Measurements from ENCODE around the gene SCUBE1.

The SCUBE1 gene

DNA sequence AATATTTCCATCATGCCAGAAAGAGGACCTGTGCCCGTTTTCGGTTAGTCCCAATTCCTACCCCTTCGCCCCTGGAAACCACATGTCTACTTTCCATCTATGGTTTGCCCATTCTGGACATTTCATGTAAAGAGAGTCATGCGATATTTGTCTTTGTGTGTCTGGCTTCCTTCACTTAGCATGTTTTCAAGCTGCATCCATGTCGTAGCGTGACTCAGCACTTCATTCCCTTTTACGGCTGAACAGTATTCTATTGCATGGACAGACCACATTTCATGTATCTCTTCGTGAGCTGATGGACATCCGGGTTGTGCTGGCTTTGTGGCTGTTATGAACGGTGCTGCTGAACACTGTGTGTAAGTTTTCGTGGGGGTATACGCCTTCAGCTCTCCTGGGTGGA, 43.4 kb downstream of the SCUBE1 start:
- no peak for TF ChIP-seq CTCF (IDR thresholded peaks at IDR 0.05; ENCODE audit: insufficient read depth, low read depth, low read length, missing control alignments)
- DNase-seq (ENCODE audit: low read depth), result no peak
- no peak overlapping the region for H3K4me3 ChIP-seq (ENCODE audit: low read depth, low read length)

- DNase-seq (ENCODE audit: low read depth), result no peak
- H3K4me3 ChIP-seq (ENCODE audit: low read depth, low read length), result no peak overlapping the region
- TF ChIP-seq CTCF (IDR thresholded peaks at IDR 0.05; ENCODE audit: insufficient read depth, low read depth, low read length, missing control alignments), result no peak
These were observed 44.9 kb downstream of the SCUBE1 start for GRCh38 chr22:43298062-43298801.

GRCh38 chr22:43297270-43298061, 45.7 kb downstream of the SCUBE1 start:
- no peak overlapping the region for H3K4me3 ChIP-seq (ENCODE audit: low read depth, low read length)
- DNase-seq (ENCODE audit: low read depth), result no peak
- no peak for TF ChIP-seq CTCF (IDR thresholded peaks at IDR 0.05; ENCODE audit: insufficient read depth, low read depth, low read length, missing control alignments)

DNA sequence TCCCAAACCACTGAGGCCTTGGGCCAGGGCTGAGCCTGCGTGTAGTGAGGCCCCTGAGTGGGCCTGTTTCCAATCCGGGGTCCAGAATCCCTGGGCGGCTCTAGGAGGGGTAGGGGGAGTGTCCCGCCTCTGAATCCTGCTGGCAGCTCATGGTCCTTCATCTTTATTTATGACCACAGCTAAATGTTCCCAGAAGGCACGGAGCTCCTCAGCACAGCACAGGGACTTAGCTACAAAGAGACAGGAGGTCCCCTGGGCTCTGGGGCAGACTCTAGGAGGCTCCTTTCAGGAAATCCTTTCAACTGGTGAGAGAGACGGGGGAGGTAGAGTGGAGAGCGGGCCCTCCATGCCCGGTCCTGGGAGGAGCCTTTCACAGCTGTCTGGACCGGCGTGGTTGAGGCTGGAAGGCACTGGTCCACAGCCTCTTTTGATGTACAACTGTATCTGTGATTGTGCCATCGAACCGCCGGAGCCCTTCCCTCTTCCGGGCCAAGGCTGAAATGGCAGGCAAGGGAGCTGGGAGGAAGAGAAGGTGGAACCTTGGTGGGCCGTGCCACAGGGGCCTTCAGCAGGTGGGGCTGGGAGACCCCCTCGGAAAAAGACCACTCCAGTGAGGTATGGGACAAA, 46.8 kb downstream of the SCUBE1 start:
- TF ChIP-seq CTCF (IDR thresholded peaks at IDR 0.05; ENCODE audit: insufficient read depth, low read depth, low read length, missing control alignments), result no peak
- no peak for DNase-seq (ENCODE audit: low read depth)
- H3K4me3 ChIP-seq (ENCODE audit: low read depth, low read length), result no peak overlapping the region

- no peak overlapping the region for H3K4me3 ChIP-seq (ENCODE audit: low read depth, low read length)
- DNase-seq (ENCODE audit: low read depth), result no peak
- TF ChIP-seq CTCF (IDR thresholded peaks at IDR 0.05; ENCODE audit: insufficient read depth, low read depth, low read length, missing control alignments), result no peak
These were observed 47.5 kb downstream of the SCUBE1 start for GRCh38 chr22:43295660-43296059.

- no peak for DNase-seq (ENCODE audit: low read depth)
- no peak overlapping the region for H3K4me3 ChIP-seq (ENCODE audit: low read depth, low read length)
- TF ChIP-seq CTCF (IDR thresholded peaks at IDR 0.05; ENCODE audit: insufficient read depth, low read depth, low read length, missing control alignments), result no peak
These were observed 48.0 kb downstream of the SCUBE1 start for GRCh38 chr22:43295173-43295572.
